Right lung (tissue), 5 donors: Measurements from ENCODE around the gene CHGA. TPM values are rescaled to one million over a fixed set of nuclear protein-coding genes. Genes with fewer than 3 reads are reported as not detected.

ENCODE experiments used
- DNase-seq, 2 donors: peaks; one replicate each; pipeline ENCODE4 v3.0.0-alpha.2; 2013
- polyA plus RNA-seq, 5 donors: library from polyadenylated mRNA; unstranded; fragments of 120-200 nt; gene quantifications; one replicate each; pipeline versions ENCODE4 v1.2.1 to v1.2.3, GENCODE V29; 2013; ENCODE audit warnings: inconsistent platforms in 1 of 5, low replicate concordance in 1 of 5; ENCODE audit not compliant: insufficient read length in 5 of 5, insufficient read depth in 1 of 5

The CHGA gene
- polyA plus RNA-seq, 5 donors: 2.1 to 3.4 (median 2.4) TPM

GRCh38 chr14:92976268-92976667, 53.3 kb downstream of the CHGA start:
- no peak for DNase-seq

- DNase-seq: no peak
Observed at GRCh38 chr14:92978229-92979021, 55.5 kb downstream of the CHGA start.

DNA sequence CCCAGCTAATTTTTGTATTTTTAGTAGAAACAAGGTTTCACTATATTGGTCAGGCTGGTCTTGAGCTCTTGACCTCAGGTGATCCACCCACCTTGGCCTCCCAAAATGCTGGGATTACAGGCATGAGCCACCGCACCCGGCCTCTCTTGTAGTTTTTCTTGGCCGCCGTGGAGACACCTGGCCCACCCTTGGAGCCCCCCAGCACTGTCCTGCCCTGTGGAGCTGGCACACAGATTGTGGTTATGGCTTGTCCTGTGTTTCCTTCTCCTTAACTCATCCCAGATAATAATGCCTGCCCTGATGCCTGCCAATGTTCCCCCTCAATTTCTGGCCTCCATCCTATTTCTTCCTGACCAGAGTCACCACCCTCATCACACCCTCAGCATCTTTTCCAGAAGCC, 57.9 kb downstream of the CHGA start:
- DNase-seq: no peak

- no peak for DNase-seq
Observed at GRCh38 chr14:92981726-92982125, 58.8 kb downstream of the CHGA start.

DNA sequence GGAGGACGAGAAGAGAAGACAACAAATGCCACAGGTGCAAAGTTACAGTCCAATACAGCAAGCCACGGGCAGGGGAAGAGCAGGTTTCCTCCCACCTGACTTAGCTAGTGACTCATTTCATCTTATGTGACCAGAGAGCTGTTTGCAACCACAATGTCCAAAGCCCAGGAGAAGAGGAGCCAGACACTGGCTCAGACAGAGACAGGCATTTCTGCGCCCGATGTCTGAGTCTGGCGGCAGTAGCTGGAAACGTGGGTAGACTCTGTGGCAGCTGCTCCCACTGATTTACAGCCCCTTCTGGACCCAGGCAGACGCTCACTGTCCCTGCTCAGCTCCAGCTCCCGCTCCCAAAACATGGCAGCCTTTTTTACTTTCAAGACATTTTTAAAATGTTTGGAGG, 60.0 kb downstream of the CHGA start:
- no peak for DNase-seq

DNA sequence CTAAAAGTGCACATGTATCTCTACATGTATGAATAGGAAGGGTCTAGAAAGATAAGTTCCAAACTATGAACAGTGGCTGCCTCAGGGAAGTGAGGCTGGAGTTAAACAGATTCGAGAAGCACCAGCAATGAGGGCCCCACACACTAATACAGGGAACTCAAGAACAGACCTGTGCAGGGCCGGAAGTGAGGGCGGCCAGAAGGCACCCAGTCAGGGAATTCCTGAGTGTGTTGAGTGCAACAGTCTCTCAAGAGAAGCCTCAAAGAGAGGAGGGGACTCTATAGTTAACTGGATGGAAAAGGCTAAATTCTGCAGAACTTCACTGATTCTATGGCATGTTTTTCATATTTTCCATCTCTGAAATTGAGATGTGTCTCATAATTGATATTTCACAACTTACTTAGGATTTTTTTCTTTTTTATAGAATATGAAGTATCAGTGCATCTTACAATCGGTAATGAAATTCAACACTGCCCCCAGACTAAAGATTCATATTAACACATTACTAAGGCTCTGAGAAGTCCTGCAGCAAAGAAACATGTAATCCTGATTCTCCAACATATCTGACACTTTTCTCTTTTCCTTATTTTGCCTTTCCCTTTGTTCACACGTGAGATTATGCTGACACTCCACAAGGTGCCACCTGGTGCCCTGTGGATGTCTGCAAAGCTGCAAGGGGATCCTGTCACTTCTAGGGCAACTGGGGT, 61.3 kb downstream of the CHGA start:
- DNase-seq: no peak

Other genes starting within 250 kb of the CHGA start
- 100 to 1,000 TPM in 1 of 5 donors, 10 to 100 TPM in 4; 83.8 to 106 (median 91.0) TPM for gene LGMN, start 174.5 kb upstream of the CHGA start, polyA plus RNA-seq
- 10 to 100 TPM; 35.6 to 44.9 (median 37.8) TPM for gene GOLGA5, start 128.8 kb upstream of the CHGA start, polyA plus RNA-seq
- gene ITPK1, start 192.8 kb downstream of the CHGA start, polyA plus RNA-seq: 10 to 100 TPM; 17.4 to 26.1 (median 19.9) TPM